DOHH2 (cell line): ENCODE measurements around the gene ARID1B.

Source experiments
- H3F3A ChIP-seq: fragments of 200-600 bp; sonication (generic), shearing (Covaris generic); 2 replicates; pipeline ENCODE4 v1.6.0; 2016; ENCODE audit warnings: antibody characterized with exemption, mild to moderate bottlenecking; ENCODE audit not compliant: control insufficient read depth, insufficient read depth
- H3K27ac ChIP-seq: fragments of 200-600 bp; sonication (generic); 2 replicates; pipeline ENCODE4 v1.5.1; 2014; ENCODE audit warnings: low read depth, mild to moderate bottlenecking, low read length, moderate library complexity
- H3K27me3 ChIP-seq: fragments of 200-600 bp; sonication (generic); 2 replicates; pipeline ENCODE4 v1.6.1; 2014; ENCODE audit warnings: mild to moderate bottlenecking, low read length, mixed read lengths; ENCODE audit not compliant: control insufficient read depth
- H3K36me3 ChIP-seq: fragments of 200-600 bp; sonication (generic); 2 replicates; pipeline ENCODE4 v1.6.1; 2014; ENCODE audit warnings: mild to moderate bottlenecking, low read length, moderate library complexity, mixed read lengths; ENCODE audit not compliant: control insufficient read depth
- H3K4me1 ChIP-seq: fragments of 200-600 bp; sonication (generic); 2 replicates; pipeline ENCODE4 v1.6.1; 2014; ENCODE audit warnings: mild to moderate bottlenecking, low read length, mixed read lengths; ENCODE audit not compliant: control insufficient read depth
- H3K4me2 ChIP-seq: fragments of 200-600 bp; sonication (generic); 2 replicates; pipeline ENCODE4 v1.6.0; 2014; ENCODE audit warnings: mild to moderate bottlenecking, low read length, moderate library complexity
- H3K4me3 ChIP-seq: fragments of 200-600 bp; sonication (generic); 2 replicates; pipeline ENCODE4 v1.5.1; 2014; ENCODE audit warnings: mild to moderate bottlenecking, low read length, mixed read lengths
- H3K79me2 ChIP-seq: fragments of 200-600 bp; sonication (generic); 2 replicates; pipeline ENCODE4 v1.6.1; 2014; ENCODE audit warnings: mild to moderate bottlenecking, low read length, mixed read lengths; ENCODE audit not compliant: control insufficient read depth
- H3K9me2 ChIP-seq: fragments of 200-600 bp; sonication (generic); replicated peaks from 2 replicates; pipeline ENCODE4 v1.6.1; 2014; ENCODE audit warnings: mild to moderate bottlenecking, low read length, mixed read lengths; ENCODE audit not compliant: control insufficient read depth
- H3K9me3 ChIP-seq: fragments of 200-600 bp; sonication (generic); 2 replicates; pipeline ENCODE4 v1.6.1; 2014; ENCODE audit warnings: antibody characterized with exemption, low read length, mixed read lengths; ENCODE audit not compliant: control insufficient read depth, insufficient read depth
- H4K20me1 ChIP-seq: fragments of 200-600 bp; sonication (generic); 2 replicates; pipeline ENCODE4 v1.6.0; 2014; ENCODE audit warnings: low read depth, mild to moderate bottlenecking, antibody characterized with exemption, low read length, moderate library complexity; ENCODE audit not compliant: control insufficient read depth, insufficient read depth
- CTCF ChIP-seq: fragments of 200-600 bp; sonication (generic); IDR thresholded peaks from one replicate; pipeline ENCODE4 v1.5.1; 2014; ENCODE audit warnings: antibody characterized with exemption, mild to moderate bottlenecking, low read depth, low read length; ENCODE audit not compliant: poor library complexity, severe bottlenecking
- EZH2phosphoT487 ChIP-seq: fragments of 200-600 bp; sonication (generic); IDR thresholded peaks from 2 replicates; pipeline ENCODE4 v1.6.1; 2017; ENCODE audit warnings: borderline replicate concordance, mild to moderate bottlenecking, antibody characterized with exemption, low read length, moderate library complexity, mixed read lengths

Gene ARID1B

GRCh38 chr6:157024745-157025144 is 247.6 kb downstream of the ARID1B start:
- Histone ChIP-seq H4K20me1 (peaks cover 23% of the 10 kb centered on the region), H3F3A (peaks cover 14% of the 10 kb centered on the region), H3K9me3 (no peaks in the 10 kb centered on the region), H3K27me3 (no peaks in the 10 kb centered on the region), H3K27ac (no peak overlapping the region), H3K36me3 (0 out of 2 replicates have a peak, but pooled peaks cover 3% of the 10 kb centered on the region), H3K79me2 (peaks cover 82% of the 10 kb centered on the region), H3K4me3 (no peak overlapping the region), H3K4me2 (no peak overlapping the region), H3K9me2 (no peaks in the 10 kb centered on the region), H3K4me1 (peaks cover 17% of the 10 kb centered on the region)
- TF ChIP-seq CTCF (no peak), EZH2phosphoT487 (no peak)

- peaks cover 83% of the 10 kb centered on the region for H3K79me2 ChIP-seq
- H4K20me1 ChIP-seq = peaks cover 25% of the 10 kb centered on the region
Measured at GRCh38 chr6:157025437-157025836, 248.3 kb downstream of the ARID1B start.

GRCh38 chr6:157029980-157030690 is 253.0 kb downstream of the ARID1B start:
- no peak overlapping the region for H3K4me2 ChIP-seq
- 0 out of 2 replicates have a peak, but pooled peaks cover 3% of the 10 kb centered on the region for H3K36me3 ChIP-seq
- peaks cover 13% of the 10 kb centered on the region for H4K20me1 ChIP-seq
- TF ChIP-seq EZH2phosphoT487 (no peak), CTCF (no peak)
- peaks cover 16% of the 10 kb centered on the region; the same call in 1 of the 2 replicates for H3F3A ChIP-seq
- H3K9me3 ChIP-seq = no peaks in the 10 kb centered on the region
- peaks cover 96% of the 10 kb centered on the region for H3K79me2 ChIP-seq
- no peaks in the 10 kb centered on the region for H3K27me3 ChIP-seq
- peaks cover 33% of the 10 kb centered on the region for H3K4me1 ChIP-seq
- H3K27ac ChIP-seq = no peak overlapping the region
- H3K9me2 ChIP-seq = no peaks in the 10 kb centered on the region
- no peak overlapping the region for H3K4me3 ChIP-seq

More at GRCh38 chr6:157025437-157025836, 248.3 kb downstream of the ARID1B start:
- Histone ChIP-seq H3K4me1 (peaks cover 12% of the 10 kb centered on the region), H3K27ac (no peak overlapping the region), H3F3A (peaks cover 10% of the 10 kb centered on the region), H3K9me3 (no peaks in the 10 kb centered on the region), H3K4me2 (no peak overlapping the region), H3K27me3 (no peaks in the 10 kb centered on the region), H3K4me3 (no peak overlapping the region), H3K36me3 (0 out of 2 replicates have a peak, but pooled peaks cover 3% of the 10 kb centered on the region), H3K9me2 (no peaks in the 10 kb centered on the region)
- no peak for TF ChIP-seq EZH2phosphoT487
- TF ChIP-seq CTCF = no peak
